Measurements from ENCODE around the gene LGI1.

The LGI1 gene

GRCh38 chr10:93719901-93720300 is 37.8 kb upstream of the LGI1 start:
- no peak for TF ChIP-seq CTCF (IDR thresholded peaks at IDR 0.05)

- no peak for TF ChIP-seq CTCF (IDR thresholded peaks at IDR 0.05)
Measured at GRCh38 chr10:93722550-93722949, 35.2 kb upstream of the LGI1 start.

- TF ChIP-seq CTCF (IDR thresholded peaks at IDR 0.05): no peak
Measured at GRCh38 chr10:93723153-93723552, 34.6 kb upstream of the LGI1 start.

GRCh38 chr10:93726024-93726423 is 31.7 kb upstream of the LGI1 start:
- no peak for TF ChIP-seq CTCF (IDR thresholded peaks at IDR 0.05)

- no peak for TF ChIP-seq CTCF (IDR thresholded peaks at IDR 0.05)
Measured at GRCh38 chr10:93741367-93741766, 16.4 kb upstream of the LGI1 start.

- no peak for TF ChIP-seq CTCF (IDR thresholded peaks at IDR 0.05)
Measured at GRCh38 chr10:93742633-93743349, 14.9 kb upstream of the LGI1 start.

- peak; percentile 50 for TF ChIP-seq CTCF (IDR thresholded peaks at IDR 0.05)
Measured at GRCh38 chr10:93745408-93746065, 12.2 kb upstream of the LGI1 start.

Measured in LNCAP (cell line).